ENCODE data around the gene CGRRF1. TPM values are rescaled to one million over a fixed set of nuclear protein-coding genes. Genes with fewer than 3 reads are reported as not detected.

CGRRF1 gene
- total RNA-seq, 2 experiments from 2014 or later = 34.5 to 42.8 TPM

DNA sequence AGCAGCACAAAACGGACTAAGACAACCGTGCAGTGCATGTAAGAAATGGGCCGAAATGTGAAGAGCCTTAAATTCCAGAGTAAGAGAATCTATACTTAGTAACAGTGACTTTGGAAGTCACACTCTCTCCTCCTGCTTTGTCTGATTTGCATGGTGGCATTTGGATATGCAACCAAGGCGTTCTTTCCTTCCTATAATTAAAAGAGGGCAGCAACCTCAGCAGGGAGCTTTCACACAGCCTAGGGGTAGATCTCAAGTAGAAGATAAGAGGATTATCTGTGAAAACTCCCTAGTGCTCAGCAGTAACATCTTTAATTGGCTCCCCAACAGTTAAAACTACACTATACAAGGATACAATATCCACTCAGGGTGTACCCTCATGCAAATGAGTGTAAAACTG lies 37.4 kb upstream of the CGRRF1 start:
- H3K27ac ChIP-seq (ENCODE audit: low read depth in 1 of 2, low read length in 2 of 2) = no peak overlapping the region

DNA sequence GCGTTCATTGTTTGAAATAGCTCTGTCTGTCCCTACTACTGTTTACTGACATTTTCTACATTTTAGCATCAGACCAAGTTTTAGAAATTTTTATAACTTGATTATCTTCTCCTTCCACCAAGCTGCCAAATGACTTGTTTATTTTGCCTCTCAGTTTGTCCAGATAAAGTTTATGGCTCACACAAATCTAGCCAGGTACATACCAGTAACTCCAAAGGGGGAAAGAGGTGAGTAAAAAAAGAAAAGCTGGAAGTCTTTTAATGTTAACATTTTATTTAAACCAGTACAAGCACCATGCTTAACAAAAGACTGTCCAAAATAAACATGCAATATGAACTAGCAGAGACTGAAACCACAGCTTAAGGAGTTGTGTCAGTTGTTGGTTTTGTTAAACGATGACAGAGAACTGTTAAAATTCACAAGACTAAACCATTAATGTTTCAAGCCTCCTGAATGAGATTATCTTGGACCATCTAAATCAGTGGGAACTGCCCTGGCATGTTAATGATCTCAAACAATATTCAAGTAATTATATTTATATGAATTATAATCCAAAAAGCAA lies 35.4 kb upstream of the CGRRF1 start:
- TF ChIP-seq, protein P1, sequence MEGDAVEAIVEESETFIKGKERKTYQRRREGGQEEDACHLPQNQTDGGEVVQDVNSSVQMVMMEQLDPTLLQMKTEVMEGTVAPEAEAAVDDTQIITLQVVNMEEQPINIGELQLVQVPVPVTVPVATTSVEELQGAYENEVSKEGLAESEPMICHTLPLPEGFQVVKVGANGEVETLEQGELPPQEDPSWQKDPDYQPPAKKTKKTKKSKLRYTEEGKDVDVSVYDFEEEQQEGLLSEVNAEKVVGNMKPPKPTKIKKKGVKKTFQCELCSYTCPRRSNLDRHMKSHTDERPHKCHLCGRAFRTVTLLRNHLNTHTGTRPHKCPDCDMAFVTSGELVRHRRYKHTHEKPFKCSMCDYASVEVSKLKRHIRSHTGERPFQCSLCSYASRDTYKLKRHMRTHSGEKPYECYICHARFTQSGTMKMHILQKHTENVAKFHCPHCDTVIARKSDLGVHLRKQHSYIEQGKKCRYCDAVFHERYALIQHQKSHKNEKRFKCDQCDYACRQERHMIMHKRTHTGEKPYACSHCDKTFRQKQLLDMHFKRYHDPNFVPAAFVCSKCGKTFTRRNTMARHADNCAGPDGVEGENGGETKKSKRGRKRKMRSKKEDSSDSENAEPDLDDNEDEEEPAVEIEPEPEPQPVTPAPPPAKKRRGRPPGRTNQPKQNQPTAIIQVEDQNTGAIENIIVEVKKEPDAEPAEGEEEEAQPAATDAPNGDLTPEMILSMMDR (IDR thresholded peaks at IDR 0.05) = no peak
- no peaks in the 10 kb centered on the region for H3K27me3 Mint-ChIP-seq
- ChIA-PET POLR2A (no interaction called here), CTCF (interaction anchor here (0.6 kb wide), 1 partner anchor 106 kb away, joined by 3 read pairs; no protein-coding TSS in a partner anchor)
- DNase-seq (no peak), ATAC-seq (ENCODE audit: poor library complexity) (no peak)
- intact Hi-C loops (cut with DNase I, micrococcal nuclease) = no loop called here
- H3K27ac Mint-ChIP-seq = no peak overlapping the region
- Histone ChIP-seq H3K27ac (ENCODE audit: low read depth in 1 of 2, low read length in 2 of 2) (no peak overlapping the region), H3K4me3 (ENCODE audit: low read length) (no peak overlapping the region), H3K27me3 (ENCODE audit: control insufficient read depth in 1 of 2, insufficient read depth in 2 of 2, low read length in 2 of 2) (no peaks in the 10 kb centered on the region), H3K4me1 (ENCODE audit: insufficient read depth, low read length) (no peaks in the 10 kb centered on the region), H3K9me3 (ENCODE audit: control insufficient read depth in 1 of 2, insufficient read depth in 1 of 2, low read length in 2 of 2) (no peaks in the 10 kb centered on the region), H3K36me3 (ENCODE audit: insufficient read depth, low read length) (peaks cover 30% of the 10 kb centered on the region)
- H3K4me1 Mint-ChIP-seq (ENCODE audit: low read depth) = no peaks in the 10 kb centered on the region
- H3K36me3 Mint-ChIP-seq (ENCODE audit: low read depth) = peaks cover 80% of the 10 kb centered on the region
- no peak overlapping the region for H3K4me3 Mint-ChIP-seq
- no peaks in the 10 kb centered on the region for H3K9me3 Mint-ChIP-seq

More for the DNA sequence above, 37.4 kb upstream of the CGRRF1 start:
- no peaks in the 10 kb centered on the region for H3K27me3 Mint-ChIP-seq
- ChIA-PET POLR2A (interaction anchor here (1.0 kb wide), 1 partner anchor 10 kb away, joined by 3 read pairs; no protein-coding TSS in a partner anchor), CTCF (interaction anchor here (1.0 to 1.6 kb wide), 2 partner anchors 43 to 92 kb away, joined by 3 read pairs; no protein-coding TSS in a partner anchor)
- H3K36me3 Mint-ChIP-seq (ENCODE audit: low read depth) = peaks cover 80% of the 10 kb centered on the region
- TF ChIP-seq, protein P1 (IDR thresholded peaks at IDR 0.05) = no peak
- H3K27ac Mint-ChIP-seq = no peak overlapping the region
- Histone ChIP-seq H3K36me3 (ENCODE audit: insufficient read depth, low read length) (peaks cover 10% of the 10 kb centered on the region), H3K4me1 (ENCODE audit: insufficient read depth, low read length) (no peaks in the 10 kb centered on the region), H3K9me3 (ENCODE audit: control insufficient read depth in 1 of 2, insufficient read depth in 1 of 2, low read length in 2 of 2) (peaks cover 2 to 5% of the 10 kb centered on the region in 2 experiments), H3K27me3 (ENCODE audit: control insufficient read depth in 1 of 2, insufficient read depth in 2 of 2, low read length in 2 of 2) (no peaks in the 10 kb centered on the region), H3K4me3 (ENCODE audit: low read length) (no peak overlapping the region)
- no peaks in the 10 kb centered on the region for H3K4me1 Mint-ChIP-seq (ENCODE audit: low read depth)
- intact Hi-C loops (cut with DNase I, micrococcal nuclease) = no loop called here
- no peak for DNase-seq
- H3K4me3 Mint-ChIP-seq = no peak overlapping the region
- H3K9me3 Mint-ChIP-seq = peaks cover 5% of the 10 kb centered on the region
- ATAC-seq (ENCODE audit: poor library complexity) = no peak

DNA sequence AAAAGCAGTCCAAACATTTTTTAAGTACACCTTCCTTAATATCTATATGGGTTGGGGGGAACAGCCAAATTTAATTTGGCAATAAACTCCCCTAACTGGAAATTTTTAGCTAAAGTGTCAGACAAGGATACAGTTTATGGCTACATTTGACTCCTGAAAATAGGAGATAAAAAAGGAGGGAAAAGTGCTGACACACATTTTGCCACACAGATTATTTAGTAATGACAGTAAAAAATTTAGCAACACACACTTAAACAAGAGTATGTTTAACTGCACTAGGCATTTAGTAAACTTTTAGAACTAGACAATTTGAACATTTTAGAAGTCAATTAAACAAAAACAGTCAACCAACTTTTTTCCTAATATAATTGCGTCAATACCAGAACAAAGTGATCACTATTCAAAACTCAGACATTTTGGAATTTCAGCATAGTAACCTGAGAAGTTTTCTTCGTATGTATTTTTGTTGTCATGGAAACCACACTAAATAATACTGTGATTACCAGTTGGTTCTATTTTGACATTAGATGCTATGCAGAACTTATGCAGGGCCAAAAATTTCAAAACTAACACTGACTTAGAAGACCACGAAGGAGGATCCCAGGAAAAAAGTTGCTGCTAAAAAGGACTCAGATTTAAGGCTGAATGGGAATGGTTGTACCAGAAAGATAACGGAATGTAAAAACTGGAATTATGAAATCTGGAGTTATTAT lies 34.4 kb upstream of the CGRRF1 start:
- POLR2A ChIA-PET = no interaction called here
- Mint-ChIP-seq H3K4me1 (ENCODE audit: low read depth) (no peaks in the 10 kb centered on the region), H3K36me3 (ENCODE audit: low read depth) (peaks cover 89% of the 10 kb centered on the region), H3K27me3 (no peaks in the 10 kb centered on the region), H3K9me3 (no peaks in the 10 kb centered on the region), H3K4me3 (no peak overlapping the region), H3K27ac (peak overlapping the region; percentile 7)
- H3K4me3 ChIP-seq (ENCODE audit: low read length) = no peak overlapping the region
- CTCF ChIA-PET = no interaction called here
- H3K27ac ChIP-seq (ENCODE audit: low read depth in 1 of 2, low read length in 2 of 2) = no peak overlapping the region
- H3K27me3 ChIP-seq (ENCODE audit: control insufficient read depth in 1 of 2, insufficient read depth in 2 of 2, low read length in 2 of 2) = no peaks in the 10 kb centered on the region
- intact Hi-C loops (cut with DNase I, micrococcal nuclease) = no loop called here
- no peak for DNase-seq
- TF ChIP-seq, protein P1 (IDR thresholded peaks at IDR 0.05) = no peak
- no peaks in the 10 kb centered on the region for H3K4me1 ChIP-seq (ENCODE audit: insufficient read depth, low read length)
- H3K9me3 ChIP-seq (ENCODE audit: control insufficient read depth in 1 of 2, insufficient read depth in 1 of 2, low read length in 2 of 2) = no peaks in the 10 kb centered on the region
- H3K36me3 ChIP-seq (ENCODE audit: insufficient read depth, low read length) = peaks cover 40% of the 10 kb centered on the region
- ATAC-seq (ENCODE audit: poor library complexity) = no peak

Data from CD4-positive, alpha-beta T cell (primary cell).